ENCODE measurements around the gene TSHZ2. TPM values are rescaled to one million over a fixed set of nuclear protein-coding genes. Genes with fewer than 3 reads are reported as not detected.

TSHZ2 gene
- total and polyA plus RNA-seq, 9 of the 15 experiments (the other 6 are each of a cell fraction or from before 2014, with no cell fraction given) = 0.03 to 0.20 (median 0.05) TPM; not detected in 4

GRCh38 chr20:52996130-52996529 is 24.0 kb downstream of the TSHZ2 start:
- no peak for FAIRE-seq
- WGBS (ENCODE audit: insufficient coverage, low coverage, missing lambda C conversion rate) = 0% methylated on average over 1 of the region's 1 CpG
- CTCF ChIA-PET (ENCODE audit: low intra/inter-chr PET ratio) = no interaction called here

More at GRCh38 chr20:52996130-52996529, 24.0 kb downstream of the TSHZ2 start:
- no TSS peak for BruUV-seq (replicated peaks)
- no peak overlapping the region for H3K9ac ChIP-seq (ENCODE audit: insufficient read depth in 1 of 2, low read depth in 2 of 2, low read length in 2 of 2)
- no peaks in the 10 kb centered on the region for H3K36me3 ChIP-seq (ENCODE audit: control insufficient read depth, insufficient read depth, low read length)
- H3K4me2 ChIP-seq (ENCODE audit: insufficient read depth, low read length) = no peak overlapping the region
- POLR2A ChIA-PET = no interaction called here
- no peak for DNase-seq (ENCODE audit: extremely low read depth in 1 of 4, low spot score in 3 of 4)
- in situ Hi-C loops (cut with MboI) = no loop called here
- no peaks in the 10 kb centered on the region; a peak in 1 of 5 replicates for H3K27me3 ChIP-seq (ENCODE audit: control insufficient read depth in 2 of 2, insufficient read depth in 2 of 2, low read length in 2 of 2)
- no peaks in the 10 kb centered on the region for H4K20me1 ChIP-seq (replicated peaks; ENCODE audit: control insufficient read depth, insufficient read depth, low read length)
- intact Hi-C loops (cut with micrococcal nuclease) = no loop called here
- ATAC-seq = no peak
- no peak overlapping the region for H3K27ac ChIP-seq (ENCODE audit: extremely low read depth, low read depth, low read length)
- H3K79me2 ChIP-seq (ENCODE audit: control insufficient read depth, insufficient read depth, low read length) = no peaks in the 10 kb centered on the region
- no peak overlapping the region for H3K4me3 ChIP-seq
- no peaks in the 10 kb centered on the region for H3K9me3 ChIP-seq (replicated peaks; ENCODE audit: control insufficient read depth, insufficient read depth, low read depth, low read length)
- TF ChIP-seq STAG1 (CRISPR knock-in tag; IDR thresholded peaks at IDR 0.05; ENCODE audit: borderline replicate concordance) (no peak), POLR2B (IDR thresholded peaks at IDR 0.05; ENCODE audit: low read depth, partially characterized antibody) (no peak), CBFA2T2 (conservative IDR thresholded peaks at IDR 0.05) (no peak), SMARCA5 (IDR thresholded peaks at IDR 0.05) (no peak), ARID4B (CRISPR knock-in tag; IDR thresholded peaks at IDR 0.05) (no peak)
- H3K9me1 ChIP-seq (ENCODE audit: control insufficient read depth, insufficient read depth, low read length) = no peaks in the 10 kb centered on the region
- H2AFZ ChIP-seq (ENCODE audit: low read depth, low read length) = no peak overlapping the region
- H3K4me1 ChIP-seq (replicated peaks in 1 of 2; ENCODE audit: control insufficient read depth in 2 of 2, insufficient read depth in 2 of 2, low read length in 2 of 2) = no peaks in the 10 kb centered on the region
